Measurements from ENCODE around the gene CDK2AP2.
A peak's percentile ranks its signal among the peaks of the same experiment; 100 is the strongest.
"Not testable (repeated sequence)": the region's sequence is repeated elsewhere in the genome, so short reads cannot be mapped to it uniquely, and the experiment has no call there.

CDK2AP2 gene, protein sequence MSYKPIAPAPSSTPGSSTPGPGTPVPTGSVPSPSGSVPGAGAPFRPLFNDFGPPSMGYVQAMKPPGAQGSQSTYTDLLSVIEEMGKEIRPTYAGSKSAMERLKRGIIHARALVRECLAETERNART

DNA sequence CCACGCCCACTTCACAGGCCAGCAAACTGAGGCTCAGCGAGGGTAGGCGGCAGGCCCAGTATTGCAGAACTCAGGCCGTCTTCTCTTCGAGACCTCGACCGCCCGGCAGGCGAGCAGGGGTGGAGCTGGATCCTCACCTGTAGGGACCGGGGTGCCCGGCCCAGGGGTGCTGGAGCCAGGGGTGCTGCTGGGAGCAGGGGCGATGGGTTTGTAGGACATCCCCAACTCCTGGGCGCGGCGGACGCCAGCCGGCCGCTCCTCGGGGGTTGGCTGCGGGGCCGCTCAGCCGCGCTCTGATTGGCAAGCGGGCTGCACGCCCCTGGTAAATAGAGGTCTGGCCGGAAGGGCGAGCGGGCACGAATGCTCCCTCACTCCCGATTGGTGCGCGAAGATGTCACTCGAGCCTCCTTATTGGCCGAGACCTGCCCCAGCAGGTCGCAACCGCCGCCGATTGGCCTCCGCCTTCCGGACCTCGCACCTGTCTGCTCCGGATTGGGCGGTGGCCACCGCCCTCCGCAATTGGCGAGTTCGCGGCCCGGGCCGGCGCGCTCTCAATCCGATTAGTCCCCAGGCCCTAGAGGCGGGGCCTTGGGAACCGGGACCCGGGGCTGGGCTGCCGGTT, at the start of gene CDK2AP2:
Gene CDK2AP2 (minus strand): TSS at position 299 of the 622 bp plus-strand sequence. CDS start 80 bp downstream, at position 219.
- DNase-seq, result peak; percentile 97

DNA sequence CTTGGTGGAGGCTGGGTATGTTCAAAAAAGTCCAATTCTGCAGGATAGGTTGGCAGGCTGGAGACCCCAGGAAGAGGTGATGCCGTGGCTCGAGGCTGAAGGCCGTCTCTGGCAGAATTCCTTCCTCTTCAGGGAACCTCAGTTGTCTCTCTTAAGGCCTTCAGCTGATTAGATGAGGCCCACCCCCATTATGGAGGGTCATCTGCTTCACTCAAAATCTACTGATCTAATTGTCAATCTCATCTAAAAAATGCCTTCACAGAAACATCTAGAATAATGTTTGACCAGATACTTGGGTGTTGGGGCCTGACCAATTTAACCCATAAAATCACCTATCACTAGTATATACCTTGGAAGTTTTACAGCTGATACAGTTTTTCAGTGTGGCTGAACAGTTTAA, 48.3 kb upstream of the CDK2AP2 start:
- no peak for DNase-seq

DNA sequence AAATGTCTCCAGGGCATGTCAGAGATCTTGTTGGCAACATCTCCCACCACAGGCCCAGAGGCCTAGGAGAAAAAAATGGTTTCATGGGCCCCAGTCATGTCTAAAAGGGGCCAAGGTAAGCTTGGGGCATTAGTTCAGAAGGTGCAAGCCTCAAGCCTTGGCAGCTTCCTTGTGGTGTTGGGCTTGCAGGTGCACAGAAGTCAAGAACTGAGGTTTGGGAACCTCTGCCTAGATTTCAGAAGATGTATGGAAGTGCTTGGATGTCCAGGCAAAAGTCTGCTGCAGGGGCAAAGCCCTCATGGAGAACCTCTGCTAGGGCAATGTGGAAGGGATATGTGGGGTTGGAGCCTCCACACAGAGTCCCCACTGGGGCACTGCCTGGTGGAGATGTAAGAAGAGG, 43.7 kb upstream of the CDK2AP2 start:
- DNase-seq, result not testable (repeated sequence)

DNA sequence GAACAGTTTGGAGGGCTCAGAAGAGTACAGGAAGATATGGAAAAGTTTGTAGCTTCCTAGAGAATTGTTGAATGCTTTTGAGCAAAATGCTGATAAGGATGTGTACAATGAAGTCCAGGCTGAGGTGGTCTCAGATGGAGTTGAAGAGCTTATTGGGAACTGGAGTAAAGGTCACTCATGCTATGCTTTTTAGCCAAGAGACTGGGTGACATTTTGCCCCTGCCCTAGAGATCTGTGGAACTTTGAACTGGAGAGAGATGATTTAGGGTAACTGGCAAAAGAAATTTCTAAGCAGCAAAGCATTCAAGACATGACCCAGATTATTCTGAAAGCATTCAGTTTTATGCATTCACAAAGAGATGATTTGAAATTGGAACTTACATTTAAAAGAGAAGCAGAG, 43.2 kb upstream of the CDK2AP2 start:
- DNase-seq, result no peak

DNA sequence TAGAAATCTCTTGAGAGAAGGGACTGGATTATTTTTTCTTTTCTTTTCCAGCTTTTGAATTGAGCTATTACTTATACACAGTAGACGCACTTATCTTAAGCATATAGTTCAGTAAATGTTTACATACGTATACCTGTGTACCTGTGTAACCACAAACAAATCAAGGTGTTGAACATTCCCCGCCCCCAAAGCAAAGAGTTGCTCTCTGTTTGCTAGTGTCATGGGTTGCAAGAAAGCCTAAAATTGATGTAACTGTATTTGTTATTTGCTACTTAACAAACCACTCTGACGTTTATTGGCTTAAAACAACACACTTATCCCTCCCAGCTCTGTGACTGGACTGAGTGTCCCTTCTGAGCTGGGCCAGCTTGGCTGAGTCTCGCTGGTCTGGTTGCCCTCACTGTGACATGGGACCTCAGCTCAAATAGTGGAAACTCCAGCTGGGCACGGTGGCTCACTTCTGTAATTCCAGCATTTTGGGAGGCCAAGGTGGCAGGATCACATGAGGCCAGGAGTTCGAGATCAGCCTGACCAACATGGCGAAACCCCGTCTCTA, 40.7 kb upstream of the CDK2AP2 start:
- DNase-seq, result no peak

DNA sequence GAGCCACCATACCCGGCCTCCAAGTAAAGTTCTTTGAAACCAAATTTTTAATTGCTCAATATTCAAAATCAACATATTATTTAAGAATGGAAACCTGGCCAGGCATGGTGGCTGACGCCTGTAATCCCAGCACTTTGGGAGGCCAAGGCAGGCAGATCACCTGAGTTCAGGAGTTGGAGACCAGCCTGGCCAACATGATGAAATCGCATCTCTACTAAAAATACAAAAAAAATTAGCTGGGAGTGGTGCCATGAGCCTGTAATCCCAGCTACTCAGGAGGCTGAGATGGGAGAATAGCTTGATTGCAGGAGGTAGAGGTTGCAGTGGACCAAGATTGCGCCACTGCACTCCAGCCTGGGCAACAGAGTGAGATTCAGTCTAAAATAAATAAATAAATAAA, 40.1 kb upstream of the CDK2AP2 start:
- DNase-seq, result not testable (repeated sequence)

DNA sequence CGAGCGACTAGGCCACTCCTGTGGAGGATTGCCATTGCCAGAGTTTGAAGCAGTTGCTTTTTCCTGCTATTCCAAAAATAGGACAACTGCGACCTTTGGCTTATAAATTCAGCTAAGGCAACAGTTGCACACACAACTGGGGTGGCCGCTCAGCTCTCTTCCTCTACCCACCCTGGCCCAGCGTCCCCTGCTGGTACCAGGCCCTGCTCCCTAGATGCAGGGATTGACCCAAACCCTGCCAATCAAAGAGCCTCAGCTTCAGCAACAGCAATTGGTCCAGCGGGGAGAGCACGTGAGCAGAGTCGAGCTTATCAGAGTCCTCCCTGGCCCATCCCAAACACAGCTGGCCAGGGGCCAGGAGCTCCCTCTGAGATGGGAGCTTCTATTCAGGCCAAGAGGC, 37.3 kb upstream of the CDK2AP2 start:
- DNase-seq, result no peak

DNA sequence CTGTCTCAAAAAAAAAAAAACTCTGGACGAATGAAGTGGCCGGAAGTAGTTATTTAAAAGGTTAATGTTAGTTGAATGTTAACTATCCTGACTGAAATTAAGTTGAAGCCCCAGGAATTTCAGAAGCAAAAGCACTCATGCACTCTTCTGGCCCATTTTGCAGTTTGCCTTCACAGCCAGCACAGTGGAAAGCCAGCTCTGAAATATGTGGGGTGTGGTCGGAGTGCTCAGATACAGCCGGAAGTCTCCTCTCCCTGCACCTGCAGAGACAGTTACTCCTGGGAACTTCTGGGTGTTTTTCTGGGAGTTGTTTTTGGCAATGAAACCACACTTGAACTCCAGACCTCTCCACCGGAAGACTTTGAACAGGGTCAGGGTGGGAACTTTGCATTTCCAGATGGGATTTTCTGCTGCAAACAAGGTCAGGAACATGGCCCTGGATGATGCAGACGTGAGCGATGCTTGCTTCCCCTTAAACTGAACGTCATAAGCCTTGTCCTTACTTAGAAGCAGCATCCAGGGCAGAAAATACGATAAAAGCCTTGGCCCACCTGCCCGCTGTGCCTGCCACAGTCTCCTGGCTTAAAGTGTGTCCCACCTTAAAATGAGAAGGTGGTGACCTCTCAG, 36.8 kb upstream of the CDK2AP2 start:
- peak; percentile 42 for DNase-seq

DNA sequence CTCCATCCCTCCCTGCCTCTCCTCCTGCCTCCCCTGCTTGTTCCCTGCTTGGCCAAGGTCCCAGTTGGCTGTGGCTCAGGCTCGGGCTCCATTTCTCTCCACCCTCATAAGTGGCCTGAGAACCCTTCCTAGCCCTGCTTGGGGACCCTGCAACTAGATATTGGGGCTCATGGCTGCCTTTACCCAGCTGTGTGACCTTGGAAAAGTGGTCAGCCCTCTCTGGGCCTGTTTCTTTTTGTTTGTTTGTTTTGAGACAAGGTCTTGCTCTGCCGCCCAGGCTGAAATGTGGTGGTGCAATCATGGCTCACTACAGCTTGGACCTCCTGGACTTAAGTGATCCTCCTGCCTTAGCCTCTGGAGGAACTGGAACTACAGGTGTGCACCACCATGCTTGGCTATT, 35.6 kb upstream of the CDK2AP2 start:
- DNase-seq, result no peak

DNA sequence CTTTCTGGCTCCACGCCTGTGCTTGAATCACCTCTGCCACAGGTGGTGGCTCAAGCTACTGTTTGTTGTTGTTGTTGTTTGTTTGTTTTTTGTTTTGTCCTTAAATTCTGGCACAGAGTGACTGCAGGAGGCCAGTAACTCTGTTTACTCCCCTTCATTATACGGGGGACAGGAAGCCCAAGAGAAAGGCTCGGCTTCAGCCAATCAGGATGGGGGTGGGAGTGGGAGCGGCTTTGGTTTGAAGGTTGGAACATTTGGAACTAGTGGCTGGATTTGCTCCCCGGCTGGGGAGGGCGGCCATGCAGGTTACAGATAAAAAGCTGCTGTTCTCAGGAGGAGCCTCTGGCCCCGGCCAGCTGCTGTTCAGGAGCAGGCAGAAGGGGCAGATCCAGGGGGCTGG, 35.0 kb upstream of the CDK2AP2 start:
- no peak for DNase-seq

DNA sequence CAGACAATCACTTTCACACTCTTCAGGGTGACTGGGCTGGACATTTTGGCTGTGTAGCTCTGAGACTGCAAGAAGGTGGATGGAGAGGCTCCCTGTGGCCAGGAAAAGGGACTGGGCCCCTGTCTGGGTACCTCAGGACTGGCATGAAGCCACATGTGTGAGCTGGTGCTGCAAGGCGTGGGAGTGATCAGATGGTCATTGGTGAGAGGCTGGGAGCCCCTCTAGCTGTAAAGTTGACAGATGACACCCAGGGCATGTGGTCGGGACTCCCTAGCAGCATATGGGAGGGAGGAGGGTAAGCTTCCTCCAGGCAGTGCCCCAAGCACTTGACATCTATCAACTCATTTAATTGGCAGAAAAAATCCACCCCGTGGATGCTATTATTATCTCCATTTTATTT, 34.2 kb upstream of the CDK2AP2 start:
- no peak for DNase-seq

DNA sequence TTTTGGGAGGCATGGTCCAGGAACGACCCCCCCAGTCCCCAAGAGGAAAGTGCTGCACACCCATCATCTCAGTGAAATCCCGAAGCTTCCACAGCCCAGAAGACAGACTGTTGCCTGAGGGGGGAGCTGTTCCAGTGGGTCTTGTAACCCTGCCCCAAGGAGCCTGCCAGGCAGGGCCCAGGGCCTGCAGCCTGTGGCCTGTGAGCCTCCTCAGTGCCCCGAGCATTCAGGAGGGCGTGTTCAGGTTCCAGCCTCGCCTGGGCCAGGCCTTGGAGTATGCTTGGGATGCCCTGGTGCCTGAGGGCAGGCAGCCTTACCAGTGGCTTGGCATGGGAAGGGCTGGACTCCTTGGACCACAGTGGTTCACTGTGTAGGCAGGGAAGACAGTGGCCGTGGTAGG, 33.2 kb upstream of the CDK2AP2 start:
- no peak for DNase-seq

DNA sequence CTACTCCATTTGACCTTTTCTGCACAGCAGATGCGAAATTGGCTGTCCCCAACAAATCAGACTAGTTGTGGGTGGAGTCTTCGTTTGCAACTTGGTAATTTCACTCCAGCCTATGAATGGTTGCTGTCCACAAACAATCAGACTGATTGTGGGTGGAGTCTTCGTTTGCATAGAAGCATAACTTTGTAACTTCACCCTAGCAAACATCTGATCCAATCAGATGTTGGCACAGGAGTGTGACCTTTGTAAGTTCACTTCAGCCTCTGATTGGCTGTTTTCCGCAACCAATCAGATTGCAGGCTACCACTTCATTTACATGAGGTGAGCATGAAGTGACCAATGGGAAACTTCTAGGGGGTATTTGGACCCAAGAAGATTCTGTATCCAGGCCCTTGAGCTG, 31.6 kb upstream of the CDK2AP2 start:
- DNase-seq, result no peak

DNA sequence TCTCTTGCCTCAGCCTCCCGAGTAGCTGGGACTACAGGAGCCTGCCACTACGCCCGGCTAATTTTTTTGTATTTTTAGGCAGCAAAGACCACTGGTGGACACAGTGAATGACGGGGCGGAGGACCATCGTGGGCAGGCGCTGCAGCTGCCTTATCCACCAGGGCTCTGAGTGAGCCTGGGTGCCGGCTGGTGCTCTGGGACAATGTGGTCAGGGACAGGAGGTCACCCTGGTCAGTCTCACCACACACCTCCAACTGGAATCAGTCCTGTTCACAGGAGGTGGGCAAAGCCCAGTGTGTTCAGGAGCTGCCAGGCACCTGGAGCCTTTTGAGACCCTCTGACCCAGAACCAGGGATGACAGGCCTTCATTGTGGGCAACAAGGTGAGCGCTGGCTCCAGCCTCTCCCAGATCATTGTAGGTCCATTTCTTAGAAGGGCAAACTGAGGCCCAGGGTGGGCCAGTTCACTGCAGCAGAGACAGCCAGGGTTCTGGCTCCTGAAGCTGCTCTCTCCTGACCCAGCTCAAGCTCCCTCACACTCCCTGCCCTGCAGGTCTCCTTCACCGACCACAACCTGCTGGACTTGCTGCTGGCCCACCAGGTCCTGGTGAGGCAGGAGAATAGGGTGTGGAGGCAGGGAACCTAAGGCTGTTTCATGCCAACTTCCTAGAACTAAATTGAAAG, 31.0 kb upstream of the CDK2AP2 start:
- DNase-seq, result no peak

DNA sequence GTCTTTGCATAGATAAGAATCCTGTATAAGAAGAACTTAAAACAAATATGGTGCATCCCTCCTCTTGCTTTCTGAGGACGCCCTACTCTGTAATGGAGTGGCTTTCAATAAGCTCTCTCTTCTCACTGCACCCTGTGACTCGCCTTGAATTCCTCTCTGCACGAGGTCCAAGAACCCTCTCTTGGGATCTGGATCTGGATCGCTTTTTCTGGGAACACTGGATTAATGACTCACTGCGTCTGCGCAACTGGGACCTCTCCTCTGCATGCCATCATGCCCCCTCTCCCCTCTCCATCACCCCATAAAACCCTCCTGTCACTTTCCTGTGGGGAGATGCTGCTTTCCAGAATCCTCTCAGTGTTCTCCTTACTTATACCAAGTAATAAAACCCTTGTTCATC, 30.3 kb upstream of the CDK2AP2 start:
- DNase-seq, result no peak

DNA sequence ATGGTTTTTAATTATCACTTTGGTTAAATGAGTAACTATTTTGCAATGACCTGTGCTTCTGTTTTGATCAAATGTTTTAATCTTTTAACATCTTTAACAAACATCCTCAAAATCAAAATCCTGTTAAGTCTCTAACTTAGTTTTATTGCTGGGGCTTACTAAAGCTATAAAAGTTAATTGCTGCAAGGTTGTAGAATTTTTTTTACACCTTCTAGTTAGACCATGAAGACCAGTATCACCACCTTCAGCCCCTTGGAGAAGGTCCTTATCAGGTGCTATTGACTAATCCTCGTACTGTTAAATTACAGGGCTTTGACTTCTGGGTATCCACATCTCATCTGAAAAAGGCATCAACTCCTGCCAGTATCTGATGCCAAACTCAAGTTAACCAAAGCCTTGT, 27.6 kb upstream of the CDK2AP2 start:
- no peak for DNase-seq

DNA sequence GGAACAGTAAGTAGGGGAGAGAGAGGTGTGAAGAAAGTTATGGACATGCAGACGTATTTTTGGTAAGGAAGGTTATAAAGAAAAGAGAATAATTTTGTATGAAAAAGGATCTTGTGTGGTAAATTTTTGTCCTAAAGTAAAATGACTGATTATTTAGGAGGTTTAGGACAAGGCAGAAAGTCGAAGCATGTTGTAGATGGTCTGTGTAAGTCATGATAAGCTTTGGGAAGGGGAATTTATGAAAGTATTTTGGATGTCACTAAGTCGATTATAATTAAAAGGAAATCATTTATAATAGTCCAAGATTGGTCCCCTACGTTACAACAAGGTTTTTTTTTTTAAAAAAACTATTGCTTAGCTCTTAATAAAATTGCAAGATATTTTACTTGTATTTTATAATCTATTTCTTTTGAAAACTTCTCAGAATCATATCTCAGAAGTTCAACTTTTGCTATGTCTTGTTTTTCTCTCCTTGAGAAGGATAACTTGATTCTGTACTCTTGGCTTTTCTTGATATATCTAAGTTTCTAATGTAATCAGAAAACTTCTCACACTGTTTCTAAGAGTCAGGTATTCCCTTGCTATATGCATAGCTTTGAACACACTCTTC, 26.2 kb upstream of the CDK2AP2 start:
- no peak for DNase-seq

DNA sequence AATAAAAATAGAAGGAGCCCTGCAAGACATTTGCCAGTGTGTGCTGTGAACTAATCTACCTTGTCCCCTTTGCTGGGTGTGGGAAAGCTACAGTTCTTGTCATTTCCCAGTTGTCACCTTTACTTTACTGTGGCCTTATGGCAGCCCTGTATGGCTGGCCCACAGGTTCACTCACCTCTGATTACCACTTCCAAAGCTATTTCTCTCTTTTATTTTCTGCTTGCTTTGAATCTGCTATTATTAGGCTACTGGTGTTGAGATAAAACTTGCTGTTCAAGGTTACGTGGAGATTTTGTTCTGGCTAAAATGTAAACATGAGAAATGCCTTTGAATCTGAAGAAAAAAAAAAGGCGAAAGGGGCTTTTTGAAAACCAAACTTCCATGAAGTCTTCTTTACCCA, 24.9 kb upstream of the CDK2AP2 start:
- DNase-seq, result no peak

DNA sequence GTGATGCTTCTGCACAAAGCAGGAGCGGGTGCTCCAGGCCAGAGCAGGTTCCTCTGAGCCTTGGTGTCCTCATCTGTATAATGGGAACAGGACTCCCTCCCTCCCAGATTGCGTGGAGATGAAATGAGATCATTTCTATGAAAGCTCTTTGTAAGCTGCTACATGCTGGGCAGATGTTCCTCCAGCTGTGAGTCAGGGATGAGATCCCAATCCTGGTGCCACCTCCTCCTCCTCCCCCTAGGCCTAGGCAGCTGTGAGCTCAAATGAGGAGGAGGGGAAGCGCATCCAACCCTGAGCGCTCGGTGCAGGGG, 22.3 kb upstream of the CDK2AP2 start:
- DNase-seq, result no peak

DNA sequence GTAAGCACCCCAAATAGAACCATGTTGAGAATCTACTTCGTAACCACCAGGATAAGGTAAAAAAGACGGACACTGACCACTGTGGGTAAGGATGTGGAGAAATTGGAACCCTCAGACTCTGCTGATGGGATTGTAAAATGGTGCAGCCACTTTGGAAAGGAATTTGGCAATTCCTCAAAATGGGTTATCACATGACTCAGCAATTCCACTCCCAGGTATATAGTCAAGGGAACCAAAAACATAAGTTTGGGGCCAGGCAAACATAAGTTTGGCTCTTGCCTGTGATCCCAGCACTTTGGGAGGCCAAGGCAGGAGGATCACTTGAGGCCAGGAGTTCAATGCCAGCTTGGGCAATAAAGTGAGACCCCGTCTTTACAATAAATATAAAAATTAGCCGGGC, 20.4 kb upstream of the CDK2AP2 start:
- no peak for DNase-seq

DNA sequence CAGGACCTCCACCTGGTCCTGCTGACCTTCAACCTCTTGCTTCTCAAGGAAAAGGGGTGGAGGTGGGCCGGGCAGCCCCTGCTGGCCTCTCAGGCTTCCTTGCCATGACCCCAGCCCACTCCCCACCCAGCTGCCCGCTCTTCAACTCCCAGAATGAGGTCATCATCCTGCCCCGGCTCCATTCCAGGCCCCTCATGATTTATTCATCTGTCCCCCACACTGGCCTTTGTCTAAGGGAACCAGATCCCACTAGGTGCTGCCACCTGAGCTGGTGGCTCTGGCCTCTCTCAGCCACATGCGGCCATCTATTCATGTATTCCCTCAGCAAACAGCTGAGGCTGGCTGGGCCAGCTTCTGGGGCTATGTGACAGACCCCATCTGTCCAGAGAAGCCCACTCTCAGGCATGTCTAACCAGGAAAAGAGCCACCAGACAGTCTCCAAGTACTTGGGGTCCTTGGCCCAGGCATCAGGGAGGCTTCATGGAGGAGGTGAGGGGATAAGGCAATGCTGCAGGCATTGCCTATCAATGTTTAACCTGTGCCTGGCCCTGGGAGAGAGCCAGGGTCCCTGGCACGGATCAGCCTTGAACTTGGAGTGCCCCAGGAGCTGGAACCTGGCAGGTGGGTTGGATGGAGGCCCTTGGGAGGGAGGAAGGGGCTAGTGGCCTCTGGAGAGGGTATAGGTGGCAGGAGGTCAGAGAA, 17.5 kb upstream of the CDK2AP2 start:
- no peak for DNase-seq

DNA sequence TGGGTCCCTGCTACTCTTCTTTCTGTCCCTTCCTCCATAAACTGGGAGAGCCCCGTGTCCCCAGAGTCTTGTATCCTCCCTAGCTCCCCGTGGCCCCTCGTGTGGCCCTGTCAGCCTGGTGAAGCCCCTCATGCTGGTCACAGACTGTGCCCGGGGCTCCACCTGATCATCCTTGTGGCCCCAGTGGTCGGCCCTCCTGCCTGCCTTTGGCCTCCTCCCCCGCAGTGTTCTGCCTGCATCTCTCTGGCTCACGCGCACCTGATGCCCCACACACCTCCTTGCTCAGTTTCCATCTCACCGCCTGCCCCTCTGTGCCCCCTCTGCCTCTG, 16.5 kb upstream of the CDK2AP2 start:
- no peak for DNase-seq

Data from right hindlimb (tissue), 1 donor.